Upper lobe of left lung (tissue), 6 donors: ENCODE data around the gene CATSPERE. TPM values are rescaled to one million over a fixed set of nuclear protein-coding genes. Genes with fewer than 3 reads are reported as not detected.

Source experiments
- ATAC-seq, 2 donors: fragments of 200-7000 bp; cut with Tn5 transposase; one replicate each; pipeline ENCODE4 v1.9.1; 2022; ENCODE audit warnings: mild to moderate bottlenecking in 2 of 2, moderate library complexity in 2 of 2; ENCODE audit not compliant: low FRiP score in 2 of 2
- DNase-seq, 2 donors: peaks; one replicate each; pipeline ENCODE4 v3.0.0-alpha.2; 2019 to 2020
- H3K27ac ChIP-seq, 4 donors: fragments of 200-600 bp; sonication (generic); one replicate each; pipeline ENCODE4 v1.5.1; 2016 to 2019
- H3K27me3 ChIP-seq, 4 donors: fragments of 200-600 bp; sonication (generic); one replicate each; pipeline ENCODE4 v1.5.1; 2017 to 2019
- H3K36me3 ChIP-seq, 4 donors: fragments of 200-600 bp; sonication (generic); one replicate each; pipeline ENCODE4 v1.5.1; 2016 to 2019
- H3K4me1 ChIP-seq, 4 donors: fragments of 200-600 bp; sonication (generic); one replicate each; pipeline ENCODE4 v1.5.1; 2018 to 2019
- H3K4me3 ChIP-seq, 4 donors: fragments of 200-600 bp; sonication (generic); one replicate each; pipeline ENCODE4 v1.5.1; 2017 to 2019; ENCODE audit warnings: mild to moderate bottlenecking in 2 of 4, moderate library complexity in 1 of 4
- H3K9me3 ChIP-seq, 4 donors: fragments of 200-600 bp; sonication (generic); one replicate each; pipeline ENCODE4 v1.5.1; 2018 to 2019
- EP300 ChIP-seq, 4 donors: sonication (generic); formaldehyde crosslinking; IDR thresholded peaks; one replicate each; pipeline ENCODE4 v1.5.1; 2017; ENCODE audit warnings: antibody characterized with exemption in 4 of 4, control low read depth in 2 of 4
- POLR2A ChIP-seq, 4 donors: fragments of 450-650 bp; IDR thresholded peaks; one replicate each; pipeline ENCODE4 v1.5.1; 2016 to 2017; ENCODE audit warnings: antibody characterized with exemption in 4 of 4, mild to moderate bottlenecking in 2 of 4
- POLR2AphosphoS5 ChIP-seq, 2 donors: sonication (generic); formaldehyde crosslinking; IDR thresholded peaks; one replicate each; pipeline ENCODE4 v1.5.1; 2017; ENCODE audit warnings: antibody characterized with exemption in 2 of 2
- WGBS, 2 donors: methylation state at CpG; one replicate each; pipeline ENCODE4 v1.1.5; 2017 to 2018; 5-methylcytosine and 5-hydroxymethylcytosine counted together
- total RNA-seq, 6 donors: library from RNA; depleted of rRNA in 4 of 6; stranded (reverse); fragments of >200 nt in 4 of 6; gene quantifications; one replicate each; pipeline versions ENCODE4 v1.1.0 to v1.2.1, GENCODE V29; 2016 to 2021
- TF ChIP-seq, protein P1 (sequence below), 6 experiments: fragments of 450-650 bp in 4 of 6; fragments of 200-600 bp in 2 of 6; sonication (generic) in 2 of 6; IDR thresholded peaks; one replicate each; pipeline ENCODE4 v1.5.1; 2016 to 2019; ENCODE audit warnings: antibody characterized with exemption in 6 of 6
- donor health status: DM: no; HTN: no; CAD: no; lungs with moderate emphysema.
- donor health status: DM: no; HTN: yes; CAD: no; lungs with severe emphysema.

Gene CATSPERE
- total RNA-seq, 6 donors from 2014 or later = 0.91 to 2.4 (median 1.4) TPM; not detected in 1

DNA sequence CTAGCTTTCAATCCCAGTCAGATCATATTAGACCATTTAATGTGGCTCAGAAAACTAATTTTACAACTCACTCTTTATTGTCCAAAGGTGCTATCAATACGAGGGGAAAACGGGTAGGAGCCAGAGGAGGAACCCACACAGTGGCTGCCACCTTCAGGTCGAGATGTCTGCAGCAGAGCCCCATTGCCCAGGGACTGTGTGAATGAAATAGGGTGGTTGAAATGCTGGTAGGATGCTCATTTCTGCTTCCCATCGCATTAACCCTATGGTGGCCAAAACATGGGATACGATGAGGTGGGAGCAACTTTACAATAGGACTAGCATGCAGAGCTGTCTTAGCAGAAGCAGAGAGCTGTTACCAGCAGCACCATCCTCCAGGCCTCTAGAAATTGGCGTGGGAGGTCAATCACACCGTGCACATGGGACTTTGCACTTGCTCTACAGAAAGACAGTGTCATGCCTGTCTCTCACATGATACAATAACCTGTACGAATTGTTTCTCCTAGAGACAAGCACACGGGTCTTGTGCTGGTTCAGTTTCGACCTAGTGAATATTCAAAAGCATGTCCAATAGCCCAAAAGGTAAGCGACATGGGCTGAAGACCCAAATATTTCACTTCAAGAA, 122.4 kb downstream of the CATSPERE start:
- DNase-seq = no peak
- Histone ChIP-seq H3K9me3 (no peaks in the 10 kb centered on the region), H3K4me3 (no peak overlapping the region), H3K36me3 (no peaks in the 10 kb centered on the region), H3K27me3 (no peaks in the 10 kb centered on the region), H3K4me1 (no peaks in the 10 kb centered on the region), H3K27ac (no peak overlapping the region)
- ATAC-seq = no peak
- WGBS, 2 donors = 79 to 86% methylated on average over 11 of the region's 11 CpGs
- TF ChIP-seq POLR2AphosphoS5 (IDR thresholded peaks at IDR 0.05) = no peak
- TF ChIP-seq, protein P1, sequence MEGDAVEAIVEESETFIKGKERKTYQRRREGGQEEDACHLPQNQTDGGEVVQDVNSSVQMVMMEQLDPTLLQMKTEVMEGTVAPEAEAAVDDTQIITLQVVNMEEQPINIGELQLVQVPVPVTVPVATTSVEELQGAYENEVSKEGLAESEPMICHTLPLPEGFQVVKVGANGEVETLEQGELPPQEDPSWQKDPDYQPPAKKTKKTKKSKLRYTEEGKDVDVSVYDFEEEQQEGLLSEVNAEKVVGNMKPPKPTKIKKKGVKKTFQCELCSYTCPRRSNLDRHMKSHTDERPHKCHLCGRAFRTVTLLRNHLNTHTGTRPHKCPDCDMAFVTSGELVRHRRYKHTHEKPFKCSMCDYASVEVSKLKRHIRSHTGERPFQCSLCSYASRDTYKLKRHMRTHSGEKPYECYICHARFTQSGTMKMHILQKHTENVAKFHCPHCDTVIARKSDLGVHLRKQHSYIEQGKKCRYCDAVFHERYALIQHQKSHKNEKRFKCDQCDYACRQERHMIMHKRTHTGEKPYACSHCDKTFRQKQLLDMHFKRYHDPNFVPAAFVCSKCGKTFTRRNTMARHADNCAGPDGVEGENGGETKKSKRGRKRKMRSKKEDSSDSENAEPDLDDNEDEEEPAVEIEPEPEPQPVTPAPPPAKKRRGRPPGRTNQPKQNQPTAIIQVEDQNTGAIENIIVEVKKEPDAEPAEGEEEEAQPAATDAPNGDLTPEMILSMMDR (IDR thresholded peaks at IDR 0.05) = no peak

DNA sequence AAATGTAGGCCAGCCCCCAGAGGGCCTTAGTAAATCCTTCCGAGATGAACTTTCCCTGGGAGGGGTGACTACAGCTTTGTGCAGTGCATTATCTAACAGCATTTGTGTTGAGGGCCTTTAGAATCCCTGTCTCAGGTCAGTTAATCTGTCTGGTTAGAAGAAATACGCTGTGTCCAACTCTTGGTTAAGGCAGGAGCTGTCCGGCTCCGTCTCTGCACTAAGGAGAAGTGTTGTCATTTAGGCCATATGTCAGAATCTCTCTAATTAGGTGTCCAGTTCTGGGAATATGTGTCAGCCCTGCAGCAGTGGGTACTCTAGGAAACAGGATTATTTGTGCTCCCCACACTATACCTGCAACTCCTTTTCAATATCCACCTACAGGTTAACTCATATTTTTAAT, 124.8 kb downstream of the CATSPERE start:
- no peaks in the 10 kb centered on the region for H3K36me3 ChIP-seq
- WGBS, 2 donors = 97 to 98% methylated on average over 4 of the region's 4 CpGs
- TF ChIP-seq POLR2A (IDR thresholded peaks at IDR 0.05) (no peak), POLR2AphosphoS5 (IDR thresholded peaks at IDR 0.05) (no peak), EP300 (IDR thresholded peaks at IDR 0.05) (no peak)
- TF ChIP-seq, protein P1 (IDR thresholded peaks at IDR 0.05) = no peak

DNA sequence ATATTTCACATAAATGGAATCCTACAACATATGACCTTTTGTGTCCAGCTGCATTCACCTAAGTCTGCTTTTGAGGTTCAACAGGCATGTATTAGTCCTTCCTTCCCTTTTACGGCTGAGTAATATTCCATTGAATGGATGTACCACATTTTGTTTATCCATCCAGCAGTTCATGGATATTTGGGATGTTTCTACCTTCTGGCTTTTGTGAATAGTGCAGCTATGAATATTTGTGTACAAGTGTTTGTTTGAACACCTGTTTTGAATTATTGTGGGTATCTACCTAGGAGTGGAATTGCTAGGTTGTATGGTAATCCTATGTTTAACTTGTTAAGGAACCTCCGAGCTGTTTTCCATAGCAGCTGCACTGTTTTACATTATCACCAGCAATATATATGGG, 129.6 kb downstream of the CATSPERE start:
- TF ChIP-seq POLR2AphosphoS5 (IDR thresholded peaks at IDR 0.05) = no peak
- TF ChIP-seq, protein P1 (IDR thresholded peaks at IDR 0.05) = no peak
- no peak for TF ChIP-seq EP300 (IDR thresholded peaks at IDR 0.05)
- TF ChIP-seq POLR2A (IDR thresholded peaks at IDR 0.05) = no peak
- WGBS, 2 donors = 92 to 98% methylated on average over 2 of the region's 2 CpGs
- Histone ChIP-seq H3K27me3 (no peaks in the 10 kb centered on the region), H3K9me3 (peaks cover 0 to 6% (median 0%) of the 10 kb centered on the region in 4 donors), H3K4me3 (no peak overlapping the region), H3K4me1 (no peaks in the 10 kb centered on the region), H3K36me3 (no peaks in the 10 kb centered on the region), H3K27ac (no peak overlapping the region)
- DNase-seq (no peak), ATAC-seq (no peak)

More for the DNA sequence above, 124.8 kb downstream of the CATSPERE start:
- Histone ChIP-seq H3K4me1 (no peaks in the 10 kb centered on the region), H3K4me3 (no peak overlapping the region), H3K9me3 (peaks cover 0 to 6% (median 0%) of the 10 kb centered on the region in 4 donors), H3K27me3 (no peaks in the 10 kb centered on the region), H3K27ac (no peak overlapping the region)
- ATAC-seq = no peak
- DNase-seq = no peak

DNA sequence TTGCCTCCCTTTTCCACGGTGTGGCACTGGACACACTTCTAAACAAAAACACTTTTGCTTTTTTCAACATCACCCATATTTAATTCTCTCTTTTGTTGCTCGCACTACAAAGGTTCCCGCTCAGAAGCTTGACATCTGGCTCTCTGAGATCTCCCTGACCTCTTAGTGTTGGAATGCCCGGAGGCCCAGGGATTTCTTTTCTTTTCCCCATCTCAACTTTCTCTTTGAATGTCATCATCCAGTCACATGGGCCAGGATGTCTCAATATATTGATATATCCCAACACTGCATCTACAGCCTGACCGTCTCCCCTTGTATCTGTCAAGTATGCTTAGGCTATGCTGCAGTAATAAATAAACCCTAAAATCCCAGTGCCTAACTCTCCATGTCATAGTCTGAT, 137.5 kb downstream of the CATSPERE start:
- H3K4me3 ChIP-seq = no peak overlapping the region
- WGBS, 2 donors = 76 to 80% methylated on average over 5 of the region's 5 CpGs
- DNase-seq (no peak), ATAC-seq (no peak)
- no peaks in the 10 kb centered on the region for H3K27me3 ChIP-seq
- TF ChIP-seq, protein P1 (IDR thresholded peaks at IDR 0.05) = no peak
- TF ChIP-seq POLR2AphosphoS5 (IDR thresholded peaks at IDR 0.05) = no peak
- no peaks in the 10 kb centered on the region for H3K36me3 ChIP-seq
- H3K27ac ChIP-seq = no peak overlapping the region
- no peaks in the 10 kb centered on the region for H3K9me3 ChIP-seq
- no peaks in the 10 kb centered on the region for H3K4me1 ChIP-seq

DNA sequence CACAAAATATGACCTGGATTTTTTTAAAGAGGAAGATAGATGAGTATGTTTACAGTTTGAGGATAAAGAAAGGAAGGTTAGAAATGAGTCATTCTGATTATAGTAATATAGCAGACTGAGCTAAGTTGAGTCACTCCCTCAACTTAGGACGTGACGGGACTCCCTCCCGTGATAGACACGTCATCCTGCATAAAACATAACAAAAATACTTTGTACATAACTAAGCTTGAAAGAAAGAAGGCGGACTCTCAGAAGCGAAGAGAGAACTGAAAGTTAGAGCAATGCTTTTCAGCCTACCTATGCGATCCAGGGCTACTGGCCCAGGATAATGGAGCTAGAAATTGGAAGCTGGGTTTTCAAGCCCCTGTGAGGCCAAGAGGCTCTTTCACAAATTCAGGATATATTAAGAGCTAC, 138.9 kb downstream of the CATSPERE start:
- H3K27me3 ChIP-seq = no peaks in the 10 kb centered on the region
- 53 to 57% methylated on average over 7 of the region's 7 CpGs for WGBS, 2 donors
- DNase-seq (peak in 1 of 2 donors; percentile 29), ATAC-seq (peak in 1 of 2 donors; percentile 93)
- H3K9me3 ChIP-seq = no peaks in the 10 kb centered on the region
- TF ChIP-seq POLR2AphosphoS5 (IDR thresholded peaks at IDR 0.05) = no peak
- TF ChIP-seq, protein P1 (IDR thresholded peaks at IDR 0.05) = no peak
- TF ChIP-seq POLR2A (IDR thresholded peaks at IDR 0.05) = peak in 1 of 4 donors; percentile 11
- peak in 1 of 4 donors; percentile 60 for TF ChIP-seq EP300 (IDR thresholded peaks at IDR 0.05)
- H3K36me3 ChIP-seq = no peaks in the 10 kb centered on the region
- H3K4me3 ChIP-seq = no peak overlapping the region
- H3K27ac ChIP-seq = no peak overlapping the region
- H3K4me1 ChIP-seq = no peaks in the 10 kb centered on the region
